H1 (cell line): ENCODE data around the gene KIAA1328. TPM values are rescaled to one million over a fixed set of nuclear protein-coding genes. Genes with fewer than 3 reads are reported as not detected.

Experiments
- CTCF ChIA-PET: fragments of 300-600 bp; sonication (Branson Sonifier 250); formaldehyde crosslinking; loops from one replicate; lab custom pipeline; 2021; ENCODE audit not compliant: partially characterized antibody; lab: Charles Lee
- POLR2A ChIA-PET: fragments of 300-600 bp; sonication (Branson Sonifier 250); formaldehyde crosslinking; loops from one replicate; lab custom pipeline; 2021; ENCODE audit warnings: inconsistent platforms; ENCODE audit not compliant: partially characterized antibody; lab: Charles Lee
- DNase-seq, 2 experiments: peaks; one replicate each; pipeline versions ENCODE4 v3.0.0 to v3.0.0-alpha.2; 2010 to 2022; ENCODE audit warnings: low spot score in 2 of 2, low read depth in 1 of 2, mixed read lengths in 1 of 2
- FAIRE-seq: peaks from 2 replicates; lab custom pipeline; 2011; peaks lifted over from hg19 to GRCh38; lab: Jason Lieb, UNC
- H2AFZ ChIP-seq: 2 replicates; pipeline ENCODE4 v1.8.1; 2012; ENCODE audit warnings: low read length, inconsistent platforms
- H2AK5ac ChIP-seq: 2 replicates; pipeline ENCODE4 v1.6.1; 2013; ENCODE audit warnings: low read depth, low read length
- H2BK120ac ChIP-seq: replicated peaks from 2 replicates; pipeline ENCODE3; 2013; ENCODE audit warnings: low read depth, low read length, inconsistent platforms
- H2BK12ac ChIP-seq: 2 replicates; pipeline ENCODE4 v1.6.1; 2013; ENCODE audit warnings: low read depth, low read length
- H2BK15ac ChIP-seq: 2 replicates; pipeline ENCODE4 v1.6.1; 2013; ENCODE audit warnings: low read length
- H2BK20ac ChIP-seq: 2 replicates; pipeline ENCODE4 v1.6.1; 2013; ENCODE audit warnings: low read length
- H2BK5ac ChIP-seq: 2 replicates; pipeline ENCODE4 v1.6.1; 2013; ENCODE audit warnings: low read depth, low read length
- H3K14ac ChIP-seq: 2 replicates; pipeline ENCODE4 v1.6.1; 2013; ENCODE audit warnings: inconsistent platforms; ENCODE audit not compliant: insufficient read length
- H3K18ac ChIP-seq: 2 replicates; pipeline ENCODE4 v1.6.1; 2013; ENCODE audit warnings: low read length; ENCODE audit errors: extremely low read depth
- H3K23ac ChIP-seq: 2 replicates; pipeline ENCODE4 v1.6.1; 2013; ENCODE audit warnings: inconsistent platforms; ENCODE audit not compliant: insufficient read length
- H3K23me2 ChIP-seq: 2 replicates; pipeline ENCODE4 v1.6.1; 2013; ENCODE audit warnings: low read depth, low read length
- H3K27ac ChIP-seq: 2 replicates; pipeline ENCODE4 v1.6.1; 2011; ENCODE audit warnings: low read depth, low read length, inconsistent platforms
- H3K27me3 ChIP-seq, 4 experiments: replicated peaks in 1 of 4; 1 replicate in 1 of 4; 2 replicates in 3 of 4; pipeline versions ENCODE4 v1.6.1 to v1.8.1; 2011 to 2013; ENCODE audit warnings: low read length in 3 of 4, mild to moderate bottlenecking in 3 of 4, inconsistent platforms in 2 of 4, mixed read lengths in 2 of 4, moderate library complexity in 1 of 4; ENCODE audit not compliant: control insufficient read depth in 3 of 4, insufficient read depth in 3 of 4; ENCODE audit errors: extremely low read depth in 1 of 4
- H3K36me3 ChIP-seq, 4 experiments: 2 replicates each; pipeline versions ENCODE4 v1.6.1 to v1.8.1; 2011 to 2013; ENCODE audit warnings: mild to moderate bottlenecking in 4 of 4, low read length in 3 of 4, moderate library complexity in 2 of 4, control low read depth in 1 of 4, inconsistent platforms in 1 of 4; ENCODE audit not compliant: insufficient read depth in 4 of 4, control insufficient read depth in 2 of 4
- H3K4ac ChIP-seq: replicated peaks from 2 replicates; pipeline ENCODE3; 2013; ENCODE audit warnings: low read length, low read depth, mixed read lengths, inconsistent platforms; ENCODE audit not compliant: insufficient read length
- H3K4me1 ChIP-seq, 4 experiments: replicated peaks in 1 of 4; 1 replicate in 1 of 4; 2 replicates in 3 of 4; pipeline versions ENCODE4 v1.6.1 to v1.8.1; 2011 to 2013; ENCODE audit warnings: low read length in 3 of 4, inconsistent platforms in 2 of 4, mixed read lengths in 1 of 4; ENCODE audit not compliant: insufficient read depth in 4 of 4, control insufficient read depth in 3 of 4
- H3K4me2 ChIP-seq, 2 experiments: 2 replicates each; pipeline versions ENCODE4 v1.6.1 to v1.8.1; 2011 to 2013; ENCODE audit warnings: low read depth in 2 of 2, low read length in 2 of 2, control low read depth in 1 of 2, inconsistent platforms in 1 of 2, mild to moderate bottlenecking in 1 of 2; ENCODE audit not compliant: insufficient read depth in 1 of 2
- H3K4me3 ChIP-seq, 4 experiments: fragments of 200-600, 300-600 bp in 1 of 4; sonication (generic), shearing (Covaris generic), sonication (Bioruptor Twin) in 1 of 4; 2 replicates each; pipeline versions ENCODE4 v1.5.1 to v1.8.1; 2011 to 2016; ENCODE audit warnings: low read length in 4 of 4, low read depth in 3 of 4, control low read depth in 2 of 4, inconsistent platforms in 2 of 4, mild to moderate bottlenecking in 2 of 4, mixed read lengths in 1 of 4, moderate library complexity in 1 of 4; ENCODE audit not compliant: insufficient read depth in 2 of 4; ENCODE audit errors: extremely low read depth in 1 of 4
- H3K56ac ChIP-seq: replicated peaks from 2 replicates; pipeline ENCODE3; 2013; ENCODE audit warnings: low read depth, mild to moderate bottlenecking, mixed read lengths, low read length, inconsistent platforms; ENCODE audit not compliant: insufficient read length
- H3K79me1 ChIP-seq: 2 replicates; pipeline ENCODE4 v1.6.1; 2013; ENCODE audit warnings: low read depth, low read length, control low read depth
- H3K79me2 ChIP-seq, 2 experiments: 2 replicates each; pipeline versions ENCODE4 v1.6.1 to v1.8.1; 2012 to 2013; ENCODE audit warnings: low read length in 2 of 2, mild to moderate bottlenecking in 2 of 2, inconsistent platforms in 1 of 2; ENCODE audit not compliant: insufficient read depth in 2 of 2, control insufficient read depth in 1 of 2
- H3K9ac ChIP-seq, 4 experiments: replicated peaks in 1 of 4; 1 replicate in 1 of 4; 2 replicates in 3 of 4; pipeline versions ENCODE4 v1.6.1 to v1.8.1; 2011 to 2013; ENCODE audit warnings: low read depth in 3 of 4, low read length in 3 of 4, control low read depth in 2 of 4, mild to moderate bottlenecking in 2 of 4, moderate library complexity in 2 of 4, inconsistent platforms in 1 of 4; ENCODE audit errors: extremely low read depth in 1 of 4
- H3K9me3 ChIP-seq, 2 experiments: 2 replicates each; pipeline versions ENCODE4 v1.6.1 to v1.8.1; 2012 to 2013; ENCODE audit warnings: mild to moderate bottlenecking in 2 of 2, moderate library complexity in 2 of 2, control low read depth in 1 of 2, inconsistent platforms in 1 of 2, low read depth in 1 of 2, low read length in 1 of 2, mixed read lengths in 1 of 2; ENCODE audit not compliant: insufficient read depth in 2 of 2
- H4K20me1 ChIP-seq, 2 experiments: replicated peaks in 1 of 2; 2 replicates each; pipeline versions ENCODE3 to v1.8.1; 2011 to 2013; ENCODE audit warnings: inconsistent platforms in 2 of 2, low read length in 2 of 2, mild to moderate bottlenecking in 1 of 2; ENCODE audit not compliant: insufficient read depth in 2 of 2, control insufficient read depth in 1 of 2
- H4K5ac ChIP-seq: 2 replicates; pipeline ENCODE4 v1.6.1; 2013; ENCODE audit warnings: low read length, low read depth, mixed read lengths, inconsistent platforms; ENCODE audit not compliant: insufficient read length
- H4K8ac ChIP-seq: 2 replicates; pipeline ENCODE4 v1.8.0; 2013; ENCODE audit warnings: mild to moderate bottlenecking, moderate library complexity, low read length, inconsistent platforms; ENCODE audit not compliant: insufficient read depth; ENCODE audit errors: extremely low read depth
- H4K91ac ChIP-seq: replicated peaks from 2 replicates; pipeline ENCODE3; 2013; ENCODE audit warnings: low read length, mixed read lengths, inconsistent platforms; ENCODE audit not compliant: insufficient read length
- CBX5 ChIP-seq: fragments of 300-800, 300-1000 bp; sonication (generic); IDR thresholded peaks from 2 replicates; pipeline ENCODE4 v1.7.1; 2016; ENCODE audit warnings: antibody characterized with exemption, low read length, low read depth
- TAF1 ChIP-seq: IDR thresholded peaks from 2 replicates; pipeline ENCODE4 v1.6.1; 2011; ENCODE audit warnings: mild to moderate bottlenecking, low read depth, low read length
- WGBS, 2 experiments: shearing (Covaris generic) in 1 of 2; methylation state at CpG; one replicate each; pipeline versions ENCODE4 v1.1.6 to v1.1.7; 2013 to 2015; ENCODE audit warnings: low lambda C conversion rate in 2 of 2, mixed read lengths in 2 of 2, inconsistent platforms in 1 of 2, low coverage in 1 of 2, missing lambda C conversion rate in 1 of 2; ENCODE audit not compliant: insufficient replicate concordance in 2 of 2, insufficient coverage in 1 of 2, insufficient read length in 1 of 2; ENCODE audit errors: extremely low coverage in 1 of 2, missing lambda C conversion rate in 1 of 2; 5-methylcytosine and 5-hydroxymethylcytosine counted together
- polyA plus RNA-seq, 7 experiments: library from polyadenylated mRNA; depleted of rRNA in 3 of 7; stranded (reverse) in 5 of 7; unstranded in 2 of 7; fragments of >200 nt in 5 of 7; fragments of 200-250 nt in 2 of 7; gene quantifications; 1 replicate in 5 of 7; 2 replicates in 1 of 7; 4 replicates in 1 of 7; pipeline versions ENCODE4 v1.2.1 to v1.2.3, GENCODE V29; 2011 to 2013; ENCODE audit warnings: missing spikeins in 2 of 7, mixed read lengths in 2 of 7
- total RNA-seq: library from RNA; stranded (reverse); fragmentation: NEBNext Ultra II Directional; extraction: Animal tissue kit (Norgen Biotek cat#: 25700); gene quantifications from 2 replicates; pipeline ENCODE4 v1.2.1, GENCODE V29; 2021
- TF ChIP-seq, protein P1 (sequence below), 3 experiments: IDR thresholded peaks; 1 replicate in 2 of 3; 2 replicates in 1 of 3; pipeline versions ENCODE4 v1.5.1 to v1.6.1; 2011; ENCODE audit warnings: low read length in 3 of 3, mild to moderate bottlenecking in 3 of 3, inconsistent platforms in 2 of 3, low read depth in 1 of 3, moderate library complexity in 1 of 3; ENCODE audit not compliant: insufficient read depth in 1 of 3; ENCODE audit errors: control extremely low read depth in 1 of 3
- TF ChIP-seq, protein P2 (sequence below): IDR thresholded peaks from 2 replicates; pipeline ENCODE4 v1.6.1; 2012; ENCODE audit warnings: inconsistent platforms

Gene KIAA1328
- total and polyA plus RNA-seq, 2 of the 8 experiments (the other 6 are each of a cell fraction or from before 2014, with no cell fraction given), result 2.6 to 5.7 TPM

DNA sequence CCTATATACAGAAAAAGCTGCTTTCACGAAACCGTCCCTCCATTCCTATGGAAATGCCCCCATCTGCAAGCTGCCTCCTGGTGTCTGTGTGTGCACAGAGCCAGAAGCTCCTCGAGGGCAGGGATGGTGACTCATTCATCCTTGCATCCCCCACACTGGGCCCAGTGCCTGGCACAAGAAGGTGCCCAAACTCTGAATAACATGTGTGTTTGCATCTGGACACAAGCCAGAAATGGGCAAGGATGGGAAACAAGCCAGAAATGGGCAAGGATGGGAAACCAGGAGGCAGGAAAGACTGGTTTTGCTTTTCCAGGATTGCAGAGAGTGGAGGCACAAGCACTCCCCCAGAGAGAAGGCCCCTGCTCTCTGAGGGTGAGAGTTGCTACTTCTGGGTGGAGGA, 422.8 kb downstream of the KIAA1328 start:
- Histone ChIP-seq H3K27me3 (peaks cover 5 to 31% (median 22%) of the 10 kb centered on the region in 4 experiments), H4K91ac (no peak overlapping the region), H4K5ac (no peak overlapping the region), H4K8ac (no peak overlapping the region), H3K56ac (no peak overlapping the region), H3K18ac (no peak overlapping the region), H3K36me3 (no peaks in the 10 kb centered on the region), H2BK5ac (no peak overlapping the region), H3K79me1 (no peaks in the 10 kb centered on the region; the same call in 1 of the 2 replicates), H2AFZ (no peak overlapping the region), H2BK15ac (no peak overlapping the region), H3K4ac (no peak overlapping the region), H2AK5ac (no peak overlapping the region), H3K9me3 (no peaks in the 10 kb centered on the region), H3K14ac (no peak overlapping the region), H3K79me2 (no peaks in the 10 kb centered on the region), H2BK12ac (no peak overlapping the region), H3K4me2 (no peak overlapping the region), H3K4me3 (no peak overlapping the region), H2BK120ac (no peak overlapping the region), H2BK20ac (no peak overlapping the region), H3K9ac (no peak overlapping the region), H3K4me1 (peaks cover 1 to 17% (median 10%) of the 10 kb centered on the region in 4 experiments)
- POLR2A ChIA-PET, result interaction anchor here (1.5 kb wide), 1 partner anchor 75 kb away, joined by 4 read pairs; no protein-coding TSS in a partner anchor
- FAIRE-seq, result no peak
- no peak for DNase-seq
- WGBS, 2 experiments, result 89% methylated on average over 3 of the region's 3 CpGs; no CpG with 5 or more reads in 1 of the 2 experiments
- TF ChIP-seq, protein P1, sequence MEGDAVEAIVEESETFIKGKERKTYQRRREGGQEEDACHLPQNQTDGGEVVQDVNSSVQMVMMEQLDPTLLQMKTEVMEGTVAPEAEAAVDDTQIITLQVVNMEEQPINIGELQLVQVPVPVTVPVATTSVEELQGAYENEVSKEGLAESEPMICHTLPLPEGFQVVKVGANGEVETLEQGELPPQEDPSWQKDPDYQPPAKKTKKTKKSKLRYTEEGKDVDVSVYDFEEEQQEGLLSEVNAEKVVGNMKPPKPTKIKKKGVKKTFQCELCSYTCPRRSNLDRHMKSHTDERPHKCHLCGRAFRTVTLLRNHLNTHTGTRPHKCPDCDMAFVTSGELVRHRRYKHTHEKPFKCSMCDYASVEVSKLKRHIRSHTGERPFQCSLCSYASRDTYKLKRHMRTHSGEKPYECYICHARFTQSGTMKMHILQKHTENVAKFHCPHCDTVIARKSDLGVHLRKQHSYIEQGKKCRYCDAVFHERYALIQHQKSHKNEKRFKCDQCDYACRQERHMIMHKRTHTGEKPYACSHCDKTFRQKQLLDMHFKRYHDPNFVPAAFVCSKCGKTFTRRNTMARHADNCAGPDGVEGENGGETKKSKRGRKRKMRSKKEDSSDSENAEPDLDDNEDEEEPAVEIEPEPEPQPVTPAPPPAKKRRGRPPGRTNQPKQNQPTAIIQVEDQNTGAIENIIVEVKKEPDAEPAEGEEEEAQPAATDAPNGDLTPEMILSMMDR (IDR thresholded peaks at IDR 0.05; ENCODE audit: control extremely low read depth in 1 of 3, insufficient read depth in 1 of 3, low read depth in 1 of 3, low read length in 3 of 3), result no peak
- TF ChIP-seq, protein P2, sequence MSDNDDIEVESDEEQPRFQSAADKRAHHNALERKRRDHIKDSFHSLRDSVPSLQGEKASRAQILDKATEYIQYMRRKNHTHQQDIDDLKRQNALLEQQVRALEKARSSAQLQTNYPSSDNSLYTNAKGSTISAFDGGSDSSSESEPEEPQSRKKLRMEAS, result no peak
- TF ChIP-seq TAF1 (no peak), CBX5 (no peak)
- TF ChIP-seq, all 59 proteins: peak for 0
- Histone ChIP-seq H4K20me1 (peaks cover 0 to 6% of the 10 kb centered on the region in 2 experiments), H3K27ac (no peak overlapping the region), H3K23me2 (peaks cover 7% of the 10 kb centered on the region; the same call in 1 of the 2 replicates), H3K23ac (no peak overlapping the region)
- CTCF ChIA-PET, result interaction anchor here (0.8 to 4.7 kb wide), 9 partner anchors 9 to 309 kb away, joined by 3 to 36 read pairs (median 3); no protein-coding TSS in a partner anchor
